ENCODE data around the gene ZBTB7B.

ZBTB7B gene

GRCh38 chr1:154972517-154973343 lies 29.9 kb upstream of the ZBTB7B start (continued):
- TF ChIP-seq ZSCAN4 (tag by site-specific recombination; IDR thresholded peaks at IDR 0.05): no peak
- TF ChIP-seq ZEB2 (tag by site-specific recombination; IDR thresholded peaks at IDR 0.05): peak; percentile 39; the same call in 1 of the 2 replicates
- TF ChIP-seq ZBTB17 (tag by site-specific recombination; IDR thresholded peaks at IDR 0.05): peak; percentile 82
- no peak for TF ChIP-seq ZSCAN18 (tag by site-specific recombination; IDR thresholded peaks at IDR 0.05)
- no peak for TF ChIP-seq ATF2 (tag by site-specific recombination; IDR thresholded peaks at IDR 0.05; ENCODE audit: low read depth)
- no peak for TF ChIP-seq ZNF311 (tag by site-specific recombination; IDR thresholded peaks at IDR 0.05; ENCODE audit: borderline replicate concordance)
- TF ChIP-seq ZNF138 (tag by site-specific recombination; IDR thresholded peaks at IDR 0.05; ENCODE audit: borderline replicate concordance): no peak
- TF ChIP-seq CTCF (tag by site-specific recombination; IDR thresholded peaks at IDR 0.05): no peak
- no peak for TF ChIP-seq ZNF704 (tag by site-specific recombination; IDR thresholded peaks at IDR 0.05)
- TF ChIP-seq ZNF670 (tag by site-specific recombination; IDR thresholded peaks at IDR 0.05; ENCODE audit: low read depth): no peak
- TF ChIP-seq ZNF529 (tag by site-specific recombination; IDR thresholded peaks at IDR 0.05; ENCODE audit: insufficient replicate concordance): no peak
- TF ChIP-seq YY1 (tag by site-specific recombination; IDR thresholded peaks at IDR 0.05): no peak
- TF ChIP-seq ZNF785 (tag by site-specific recombination; IDR thresholded peaks at IDR 0.05): no peak
- TF ChIP-seq RBAK (tag by site-specific recombination; IDR thresholded peaks at IDR 0.05): no peak
- TF ChIP-seq ZFP37 (tag by site-specific recombination; IDR thresholded peaks at IDR 0.05): no peak
- no peak; the same call in 1 of the 2 replicates for TF ChIP-seq ZNF184 (tag by site-specific recombination; IDR thresholded peaks at IDR 0.05)
- TF ChIP-seq ZNF692 (tag by site-specific recombination; IDR thresholded peaks at IDR 0.05): peak; percentile 79
- no peak for TF ChIP-seq ZNF426 (tag by site-specific recombination; IDR thresholded peaks at IDR 0.05)
- no peak for TF ChIP-seq ZNF830 (tag by site-specific recombination; IDR thresholded peaks at IDR 0.05; ENCODE audit: low read depth)
- TF ChIP-seq SP7 (tag by site-specific recombination; IDR thresholded peaks at IDR 0.05): peak; percentile 76
- TF ChIP-seq ZIC2 (tag by site-specific recombination; IDR thresholded peaks at IDR 0.05): peak; percentile 73
- TF ChIP-seq ZNF148 (tag by site-specific recombination; IDR thresholded peaks at IDR 0.05; ENCODE audit: borderline replicate concordance): no peak
- no peak for TF ChIP-seq ZNF292 (tag by site-specific recombination; IDR thresholded peaks at IDR 0.05; ENCODE audit: borderline replicate concordance, low read depth)
- no peak; the same call in 1 of the 2 replicates for TF ChIP-seq KLF9 (tag by site-specific recombination; IDR thresholded peaks at IDR 0.05; ENCODE audit: low read depth)
- no peak for TF ChIP-seq ZSCAN23 (tag by site-specific recombination; IDR thresholded peaks at IDR 0.05)
- no peak for TF ChIP-seq SETDB1 (IDR thresholded peaks at IDR 0.05; ENCODE audit: insufficient read length, low read length)
- TF ChIP-seq ZNF114 (tag by site-specific recombination; IDR thresholded peaks at IDR 0.05): no peak
- no peak for TF ChIP-seq ZNF132 (tag by site-specific recombination; IDR thresholded peaks at IDR 0.05; ENCODE audit: borderline replicate concordance)
- TF ChIP-seq ZNF571 (tag by site-specific recombination; IDR thresholded peaks at IDR 0.05): no peak

All from HEK293 (cell line).